Measurements from ENCODE around the gene NCAPG2.

DNA sequence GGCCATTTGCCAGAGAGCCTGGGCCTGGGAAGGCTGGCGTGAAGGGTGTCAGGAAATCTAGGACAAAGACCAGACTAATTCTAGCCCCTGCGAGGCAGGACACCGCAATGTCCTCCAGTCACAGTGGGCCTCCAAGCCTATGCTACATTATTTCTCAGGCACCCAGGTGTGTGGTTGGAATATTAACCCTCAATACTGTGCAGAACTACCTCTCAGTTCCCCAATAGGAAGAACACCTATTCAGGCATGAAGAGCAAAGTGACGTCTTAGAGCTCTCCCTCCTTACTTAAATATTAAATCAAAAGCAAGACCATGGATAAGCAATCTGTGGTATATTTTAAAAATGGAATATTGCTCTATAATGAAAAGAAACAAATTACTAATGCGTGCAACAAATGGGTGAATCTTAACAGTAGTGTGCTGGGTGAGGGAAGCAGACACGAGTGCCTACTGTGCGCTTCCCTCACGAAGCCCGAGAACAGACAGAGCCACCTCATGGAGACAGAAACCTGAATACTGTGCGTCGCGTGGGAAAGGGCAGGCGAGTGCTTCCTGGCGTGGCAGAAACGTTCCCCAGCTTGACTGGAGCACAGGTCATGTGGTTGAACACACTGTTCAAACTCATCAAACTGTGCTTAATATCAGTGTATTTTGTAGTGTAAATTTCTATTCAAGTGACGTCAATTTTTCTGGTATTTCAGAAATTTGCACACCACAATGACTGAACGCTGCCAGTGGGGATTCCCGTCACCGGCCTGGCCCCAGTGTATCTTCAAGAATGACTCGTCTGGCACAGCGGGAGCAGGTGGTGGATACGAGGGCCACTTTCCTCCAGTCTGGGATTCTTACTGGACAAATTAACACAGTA lies 101.5 kb downstream of the NCAPG2 start:
- TF ChIP-seq, protein P1, sequence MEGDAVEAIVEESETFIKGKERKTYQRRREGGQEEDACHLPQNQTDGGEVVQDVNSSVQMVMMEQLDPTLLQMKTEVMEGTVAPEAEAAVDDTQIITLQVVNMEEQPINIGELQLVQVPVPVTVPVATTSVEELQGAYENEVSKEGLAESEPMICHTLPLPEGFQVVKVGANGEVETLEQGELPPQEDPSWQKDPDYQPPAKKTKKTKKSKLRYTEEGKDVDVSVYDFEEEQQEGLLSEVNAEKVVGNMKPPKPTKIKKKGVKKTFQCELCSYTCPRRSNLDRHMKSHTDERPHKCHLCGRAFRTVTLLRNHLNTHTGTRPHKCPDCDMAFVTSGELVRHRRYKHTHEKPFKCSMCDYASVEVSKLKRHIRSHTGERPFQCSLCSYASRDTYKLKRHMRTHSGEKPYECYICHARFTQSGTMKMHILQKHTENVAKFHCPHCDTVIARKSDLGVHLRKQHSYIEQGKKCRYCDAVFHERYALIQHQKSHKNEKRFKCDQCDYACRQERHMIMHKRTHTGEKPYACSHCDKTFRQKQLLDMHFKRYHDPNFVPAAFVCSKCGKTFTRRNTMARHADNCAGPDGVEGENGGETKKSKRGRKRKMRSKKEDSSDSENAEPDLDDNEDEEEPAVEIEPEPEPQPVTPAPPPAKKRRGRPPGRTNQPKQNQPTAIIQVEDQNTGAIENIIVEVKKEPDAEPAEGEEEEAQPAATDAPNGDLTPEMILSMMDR (conservative IDR thresholded peaks at IDR 0.05; ENCODE audit: low read length) = no peak
- no peak for TF ChIP-seq EZH2phosphoT487 (IDR thresholded peaks at IDR 0.05; ENCODE audit: borderline replicate concordance, low read depth, low read length)
